Gastroesophageal sphincter (tissue), 3 donors: ENCODE measurements around the gene CIROP.

Experiments used
- CTCF ChIP-seq, 4 experiments: fragments of 200-600 bp in 2 of 4; fragments of 450-650 bp in 2 of 4; sonication (generic) in 1 of 4; IDR thresholded peaks; one replicate each; pipeline ENCODE4 v1.5.1; 2017 to 2019; ENCODE audit warnings: antibody characterized with exemption in 4 of 4, mild to moderate bottlenecking in 2 of 4, moderate library complexity in 2 of 4
- EP300 ChIP-seq: sonication (generic); formaldehyde crosslinking; IDR thresholded peaks from one replicate; pipeline ENCODE4 v1.6.1; 2017; ENCODE audit warnings: antibody characterized with exemption, mild to moderate bottlenecking
- POLR2A ChIP-seq, 2 donors: fragments of 450-650 bp; IDR thresholded peaks; one replicate each; pipeline ENCODE4 v1.6.1; 2017; ENCODE audit warnings: antibody characterized with exemption in 2 of 2, mild to moderate bottlenecking in 2 of 2, moderate library complexity in 1 of 2
- POLR2AphosphoS5 ChIP-seq: sonication (generic); formaldehyde crosslinking; IDR thresholded peaks from one replicate; pipeline ENCODE4 v1.6.1; 2017; ENCODE audit warnings: antibody characterized with exemption

GRCh38 chr14:23153851-23154796 lies 49.3 kb upstream of the CIROP start:
- TF ChIP-seq CTCF (IDR thresholded peaks at IDR 0.05) (no peak), POLR2AphosphoS5 (peak; percentile 82), EP300 (peak; percentile 80), POLR2A (IDR thresholded peaks at IDR 0.05) (peak; percentile 81 to 84)
